H9 (cell line): ENCODE results near the gene ZNF423. TPM values are rescaled to one million over a fixed set of nuclear protein-coding genes. Genes with fewer than 3 reads are reported as not detected.

Source experiments
- DNase-seq: peaks from one replicate; pipeline ENCODE4 v3.0.0-alpha.2; 2017
- H2AFZ ChIP-seq: one replicate; pipeline ENCODE4 v1.6.1; 2013; ENCODE audit warnings: mild to moderate bottlenecking, low read length, control low read depth, moderate library complexity
- H2AK5ac ChIP-seq: 2 replicates; pipeline ENCODE4 v1.6.1; 2013; ENCODE audit warnings: low read length, control low read depth, mixed read lengths; ENCODE audit not compliant: insufficient read length
- H2BK120ac ChIP-seq: one replicate; pipeline ENCODE4 v1.6.1; 2013; ENCODE audit warnings: low read depth, mild to moderate bottlenecking, low read length, control low read depth, inconsistent platforms; ENCODE audit not compliant: poor library complexity, severe bottlenecking
- H2BK12ac ChIP-seq: 2 replicates; pipeline ENCODE4 v1.6.1; 2013; ENCODE audit warnings: low read length, control low read depth, mixed read lengths, low read depth; ENCODE audit not compliant: insufficient read length
- H2BK15ac ChIP-seq: 2 replicates; pipeline ENCODE4 v1.6.1; 2013; ENCODE audit warnings: low read depth, low read length, control low read depth
- H2BK20ac ChIP-seq: one replicate; pipeline ENCODE4 v1.6.1; 2013; ENCODE audit warnings: low read depth, mild to moderate bottlenecking, low read length, control low read depth, inconsistent platforms; ENCODE audit not compliant: poor library complexity, severe bottlenecking
- H2BK5ac ChIP-seq: 2 replicates; pipeline ENCODE4 v1.6.1; 2013; ENCODE audit warnings: low read length, control low read depth, mixed read lengths; ENCODE audit not compliant: insufficient read length
- H3K14ac ChIP-seq: 2 replicates; pipeline ENCODE4 v1.6.1; 2013; ENCODE audit warnings: low read length, control low read depth; ENCODE audit not compliant: insufficient read depth
- H3K18ac ChIP-seq: 2 replicates; pipeline ENCODE4 v1.6.1; 2013; ENCODE audit warnings: low read depth, mild to moderate bottlenecking, mixed read lengths, low read length, control low read depth; ENCODE audit not compliant: insufficient read length
- H3K23ac ChIP-seq: 2 replicates; pipeline ENCODE4 v1.6.1; 2013; ENCODE audit warnings: low read length, control low read depth, mixed read lengths, low read depth; ENCODE audit not compliant: insufficient read length
- H3K23me2 ChIP-seq: 2 replicates; pipeline ENCODE4 v1.6.1; 2013; ENCODE audit warnings: low read depth, mild to moderate bottlenecking, mixed read lengths, low read length, control low read depth; ENCODE audit not compliant: insufficient read length, poor library complexity, severe bottlenecking
- H3K27ac ChIP-seq: 2 replicates; pipeline ENCODE4 v1.5.1; 2013; ENCODE audit warnings: low read length, control low read depth, mixed read lengths, low read depth; ENCODE audit not compliant: insufficient read length
- H3K27me3 ChIP-seq: 2 replicates; pipeline ENCODE4 v1.6.1; 2013; ENCODE audit warnings: low read length, control low read depth, inconsistent platforms; ENCODE audit not compliant: insufficient read depth
- H3K4ac ChIP-seq: 2 replicates; pipeline ENCODE4 v1.6.1; 2013; ENCODE audit warnings: low read depth, mild to moderate bottlenecking, control low read depth, inconsistent platforms, low read length, moderate library complexity
- H3K4me1 ChIP-seq: 2 replicates; pipeline ENCODE4 v1.6.1; 2013; ENCODE audit warnings: low read length, control low read depth, inconsistent platforms; ENCODE audit not compliant: insufficient read depth
- H3K4me2 ChIP-seq: 2 replicates; pipeline ENCODE4 v1.6.1; 2013; ENCODE audit warnings: low read length, control low read depth, mixed read lengths; ENCODE audit not compliant: insufficient read length, insufficient read depth
- H3K56ac ChIP-seq: 2 replicates; pipeline ENCODE4 v1.6.1; 2013; ENCODE audit warnings: low read depth, mild to moderate bottlenecking, mixed read lengths, low read length, control low read depth; ENCODE audit not compliant: insufficient read length
- H3K79me1 ChIP-seq: 2 replicates; pipeline ENCODE4 v1.6.1; 2013; ENCODE audit warnings: low read depth, mild to moderate bottlenecking, moderate library complexity, low read length, control low read depth, inconsistent platforms; ENCODE audit not compliant: insufficient read depth, poor library complexity, severe bottlenecking
- H3K79me2 ChIP-seq: 2 replicates; pipeline ENCODE4 v1.6.1; 2013; ENCODE audit warnings: low read length, control low read depth, inconsistent platforms; ENCODE audit not compliant: insufficient read depth
- H3K9ac ChIP-seq: 2 replicates; pipeline ENCODE4 v1.6.1; 2013; ENCODE audit warnings: low read length, control low read depth, mixed read lengths; ENCODE audit not compliant: insufficient read length; ENCODE audit errors: extremely low read depth
- H3K9me3 ChIP-seq: one replicate; pipeline ENCODE4 v1.6.1; 2013; ENCODE audit warnings: low read depth, low read length, inconsistent platforms; ENCODE audit not compliant: control insufficient read depth
- H3T11ph ChIP-seq: one replicate; pipeline ENCODE4 v1.6.1; 2013; ENCODE audit warnings: mild to moderate bottlenecking, low read length, control low read depth, inconsistent platforms
- H4K20me1 ChIP-seq: one replicate; pipeline ENCODE4 v1.6.1; 2013; ENCODE audit not compliant: control insufficient read depth, insufficient read length, insufficient read depth
- H4K5ac ChIP-seq: 2 replicates; pipeline ENCODE4 v1.6.1; 2013; ENCODE audit warnings: low read depth, mild to moderate bottlenecking, mixed read lengths, low read length, control low read depth; ENCODE audit not compliant: insufficient read length
- H4K8ac ChIP-seq: replicated peaks from 2 replicates; pipeline ENCODE4 v1.6.1; 2013; ENCODE audit warnings: low read length, control low read depth, mixed read lengths, low read depth; ENCODE audit not compliant: insufficient read length
- H4K91ac ChIP-seq: 2 replicates; pipeline ENCODE4 v1.6.1; 2013; ENCODE audit warnings: low read depth, mild to moderate bottlenecking, moderate library complexity, mixed read lengths, low read length, control low read depth; ENCODE audit not compliant: insufficient read length
- H3K27ac Mint-ChIP-seq, 3 experiments: 2 replicates in 2 of 3; 3 replicates in 1 of 3; pipeline ENCODE4 v1.8.0; 2020 to 2021; ENCODE audit warnings: mixed read lengths in 3 of 3, mild to moderate bottlenecking in 1 of 3, moderate library complexity in 1 of 3
- H3K27me3 Mint-ChIP-seq: 2 replicates; pipeline ENCODE4 v1.8.0; 2021; ENCODE audit warnings: low read depth, mild to moderate bottlenecking, moderate library complexity, mixed read lengths
- H3K36me3 Mint-ChIP-seq, 3 experiments: 2 replicates in 2 of 3; 3 replicates in 1 of 3; pipeline ENCODE4 v1.8.0; 2020 to 2021; ENCODE audit warnings: low read depth in 3 of 3, mixed read lengths in 3 of 3; ENCODE audit not compliant: insufficient read depth in 1 of 3
- H3K4me1 Mint-ChIP-seq, 2 experiments: 2 replicates each; pipeline ENCODE4 v1.8.0; 2020; ENCODE audit warnings: mixed read lengths in 2 of 2
- H3K4me3 Mint-ChIP-seq, 2 experiments: 2 replicates in 1 of 2; 3 replicates in 1 of 2; pipeline ENCODE4 v1.8.0; 2020 to 2021; ENCODE audit warnings: mild to moderate bottlenecking in 2 of 2, mixed read lengths in 2 of 2, moderate library complexity in 1 of 2
- H3K9me3 Mint-ChIP-seq, 2 experiments: 2 replicates in 1 of 2; 3 replicates in 1 of 2; pipeline ENCODE4 v1.8.0; 2020; ENCODE audit warnings: mild to moderate bottlenecking in 2 of 2, mixed read lengths in 2 of 2, moderate library complexity in 1 of 2
- WGBS: extraction: QIAGEN DNeasy Blood & Tissue Kit; methylation state at CpG from one replicate; pipeline ENCODE4 v1.1.7; 2013; ENCODE audit warnings: missing lambda C conversion rate, low lambda C conversion rate, mixed read lengths; ENCODE audit not compliant: insufficient read length; ENCODE audit errors: extremely low coverage; 5-methylcytosine and 5-hydroxymethylcytosine counted together
- total RNA-seq: library from RNA; stranded (reverse); gene quantifications from 2 replicates; pipeline ENCODE4 v1.2.1, GENCODE V29; 2021
- TF ChIP-seq, protein P1 (sequence below): fragments of 200-600 bp; sonication (generic); conservative IDR thresholded peaks from 3 replicates; pipeline ENCODE4 v1.8.0; 2021; ENCODE audit warnings: antibody characterized with exemption, mild to moderate bottlenecking

The ZNF423 gene
- total RNA-seq, 1 experiment from 2014 or later = 51.5 TPM

DNA sequence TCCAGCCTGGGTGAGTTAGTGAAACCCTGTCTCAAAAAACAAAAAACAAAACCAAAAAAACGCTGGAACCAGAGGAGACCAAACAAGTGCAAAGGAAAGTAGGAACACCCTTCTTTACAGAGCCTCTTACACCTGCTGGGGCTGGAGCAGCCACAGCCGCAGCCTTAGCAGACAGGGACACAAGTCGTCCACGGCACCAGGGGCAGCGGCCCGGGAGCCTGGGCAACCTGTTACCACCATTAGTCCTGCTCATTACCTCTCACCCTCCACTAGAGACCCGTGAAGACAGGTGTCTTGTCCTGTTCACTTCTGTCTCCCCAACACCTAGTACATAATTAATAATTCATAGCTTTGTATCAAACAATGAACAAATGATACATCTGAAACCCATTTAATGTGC is 398.7 kb downstream of the ZNF423 start:
- Histone ChIP-seq H4K91ac (no peak overlapping the region), H2BK20ac (no peak overlapping the region), H3K14ac (no peak overlapping the region; the same call in 1 of the 2 replicates), H4K20me1 (no peaks in the 10 kb centered on the region), H2AK5ac (no peak overlapping the region), H3K4ac (no peak overlapping the region), H4K8ac (no peak overlapping the region), H3K79me1 (no peaks in the 10 kb centered on the region), H3K9ac (no peak overlapping the region), H3K4me1 (0 out of 2 replicates have a peak, but pooled peaks cover 6% of the 10 kb centered on the region), H2BK12ac (no peak overlapping the region), H3K27me3 (no peaks in the 10 kb centered on the region), H2BK5ac (no peak overlapping the region), H3T11ph (no peak overlapping the region), H2BK15ac (no peak overlapping the region), H3K27ac (no peak overlapping the region), H3K23ac (no peak overlapping the region), H4K5ac (no peak overlapping the region), H3K9me3 (no peaks in the 10 kb centered on the region), H2BK120ac (no peak overlapping the region), H2AFZ (no peak overlapping the region), H3K23me2 (no peaks in the 10 kb centered on the region), H3K79me2 (no peaks in the 10 kb centered on the region), H3K4me2 (no peak overlapping the region), H3K56ac (no peak overlapping the region), H3K18ac (no peak overlapping the region)
- DNase-seq = peak; percentile 3
- Mint-ChIP-seq H3K36me3 (peaks cover 0 to 5% (median 0%) of the 10 kb centered on the region in 3 experiments; a peak in 1 of 7 replicates), H3K4me3 (no peak overlapping the region), H3K27me3 (peaks cover 14% of the 10 kb centered on the region), H3K27ac (no peak overlapping the region), H3K4me1 (peaks cover 12 to 17% of the 10 kb centered on the region in 2 experiments), H3K9me3 (peaks cover 0 to 4% of the 10 kb centered on the region in 2 experiments; a peak in 2 of 5 replicates)
- TF ChIP-seq, protein P1, sequence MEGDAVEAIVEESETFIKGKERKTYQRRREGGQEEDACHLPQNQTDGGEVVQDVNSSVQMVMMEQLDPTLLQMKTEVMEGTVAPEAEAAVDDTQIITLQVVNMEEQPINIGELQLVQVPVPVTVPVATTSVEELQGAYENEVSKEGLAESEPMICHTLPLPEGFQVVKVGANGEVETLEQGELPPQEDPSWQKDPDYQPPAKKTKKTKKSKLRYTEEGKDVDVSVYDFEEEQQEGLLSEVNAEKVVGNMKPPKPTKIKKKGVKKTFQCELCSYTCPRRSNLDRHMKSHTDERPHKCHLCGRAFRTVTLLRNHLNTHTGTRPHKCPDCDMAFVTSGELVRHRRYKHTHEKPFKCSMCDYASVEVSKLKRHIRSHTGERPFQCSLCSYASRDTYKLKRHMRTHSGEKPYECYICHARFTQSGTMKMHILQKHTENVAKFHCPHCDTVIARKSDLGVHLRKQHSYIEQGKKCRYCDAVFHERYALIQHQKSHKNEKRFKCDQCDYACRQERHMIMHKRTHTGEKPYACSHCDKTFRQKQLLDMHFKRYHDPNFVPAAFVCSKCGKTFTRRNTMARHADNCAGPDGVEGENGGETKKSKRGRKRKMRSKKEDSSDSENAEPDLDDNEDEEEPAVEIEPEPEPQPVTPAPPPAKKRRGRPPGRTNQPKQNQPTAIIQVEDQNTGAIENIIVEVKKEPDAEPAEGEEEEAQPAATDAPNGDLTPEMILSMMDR = no peak
- no CpG with 5 or more reads among the region's 7 CpGs for WGBS
